ENCODE data around the gene ZNF138.
"Not testable (repeated sequence)": the region's sequence is repeated elsewhere in the genome, so short reads cannot be mapped to it uniquely, and the experiment has no call there.

Gene ZNF138

GRCh38 chr7:64834989-64835388 is 40.8 kb downstream of the ZNF138 start:
- Histone ChIP-seq H3K4me3 (ENCODE audit: insufficient read depth in 1 of 2, low read depth in 1 of 2, low read length in 2 of 2) (no peak overlapping the region), H3K4me1 (ENCODE audit: control insufficient read depth, insufficient read depth, low read depth, low read length) (no peaks in the 10 kb centered on the region), H3K9me3 (ENCODE audit: control insufficient read depth, low read length) (peaks cover 17% of the 10 kb centered on the region), H3K27ac (ENCODE audit: low read length, poor library complexity, severe bottlenecking) (no peak overlapping the region), H2AFZ (ENCODE audit: low read depth, low read length) (no peak overlapping the region), H2BK12ac (ENCODE audit: low read length in 2 of 2) (no peak overlapping the region), H3K4ac (ENCODE audit: low read depth in 1 of 2, low read length in 2 of 2) (no peak overlapping the region), H3K9ac (ENCODE audit: low read length) (no peak overlapping the region), H3K36me3 (ENCODE audit: control insufficient read depth in 1 of 2, insufficient read depth in 2 of 2, low read depth in 1 of 2, low read length in 2 of 2) (peaks cover 0 to 16% of the 10 kb centered on the region in 2 experiments), H3K14ac (ENCODE audit: low read length in 2 of 2) (no peak overlapping the region), H3K23ac (ENCODE audit: low read length in 2 of 2) (no peak overlapping the region), H2AK5ac (ENCODE audit: low read length, severe bottlenecking) (no peak overlapping the region), H3K79me1 (replicated peaks; ENCODE audit: low read length, poor library complexity, severe bottlenecking) (no peaks in the 10 kb centered on the region), H2BK15ac (ENCODE audit: low read depth, poor library complexity, severe bottlenecking) (no peak overlapping the region), H2BK120ac (ENCODE audit: low read depth, low read length) (no peak overlapping the region), H3K18ac (ENCODE audit: low read depth in 1 of 2, low read length in 2 of 2) (no peak overlapping the region), H2BK5ac (ENCODE audit: low read depth, low read length, poor library complexity, severe bottlenecking) (no peak overlapping the region), H4K91ac (ENCODE audit: low read length) (no peak overlapping the region), H4K8ac (ENCODE audit: low read length) (no peak overlapping the region), H3K4me2 (ENCODE audit: low read length, poor library complexity, severe bottlenecking) (no peak overlapping the region), H3K27me3 (ENCODE audit: control insufficient read depth in 1 of 2, insufficient read depth in 1 of 2, low read length in 2 of 2) (no peaks in the 10 kb centered on the region)
- no peak for DNase-seq
- 88% methylated on average over 15 of the region's 16 CpGs for WGBS

GRCh38 chr7:64835856-64836255 is 41.6 kb downstream of the ZNF138 start:
- Histone ChIP-seq H3K36me3 (ENCODE audit: control insufficient read depth in 1 of 2, insufficient read depth in 2 of 2, low read depth in 1 of 2, low read length in 2 of 2) (peaks cover 0 to 15% of the 10 kb centered on the region in 2 experiments), H3K9me3 (ENCODE audit: control insufficient read depth, low read length) (peaks cover 17% of the 10 kb centered on the region)
- not testable (repeated sequence) for H2BK120ac ChIP-seq (ENCODE audit: low read depth, low read length); H3K14ac ChIP-seq (ENCODE audit: low read length in 2 of 2); H4K8ac ChIP-seq (ENCODE audit: low read length); H3K79me1 ChIP-seq (replicated peaks; ENCODE audit: low read length, poor library complexity, severe bottlenecking); DNase-seq; H3K4me1 ChIP-seq (ENCODE audit: control insufficient read depth, insufficient read depth, low read depth, low read length); H3K9ac ChIP-seq (ENCODE audit: low read length); H4K91ac ChIP-seq (ENCODE audit: low read length); H2AFZ ChIP-seq (ENCODE audit: low read depth, low read length); H3K23ac ChIP-seq (ENCODE audit: low read length in 2 of 2); H2AK5ac ChIP-seq (ENCODE audit: low read length, severe bottlenecking); H3K18ac ChIP-seq (ENCODE audit: low read depth in 1 of 2, low read length in 2 of 2); H3K4me3 ChIP-seq (ENCODE audit: insufficient read depth in 1 of 2, low read depth in 1 of 2, low read length in 2 of 2); H2BK12ac ChIP-seq (ENCODE audit: low read length in 2 of 2); H3K4ac ChIP-seq (ENCODE audit: low read depth in 1 of 2, low read length in 2 of 2); H2BK5ac ChIP-seq (ENCODE audit: low read depth, low read length, poor library complexity, severe bottlenecking); H3K27ac ChIP-seq (ENCODE audit: low read length, poor library complexity, severe bottlenecking); H3K4me2 ChIP-seq (ENCODE audit: low read length, poor library complexity, severe bottlenecking); H3K27me3 ChIP-seq (ENCODE audit: control insufficient read depth in 1 of 2, insufficient read depth in 1 of 2, low read length in 2 of 2); H2BK15ac ChIP-seq (ENCODE audit: low read depth, poor library complexity, severe bottlenecking)
- WGBS: 86% methylated on average over 8 of the region's 8 CpGs

- H2BK5ac ChIP-seq (ENCODE audit: low read depth, low read length, poor library complexity, severe bottlenecking); H3K27ac ChIP-seq (ENCODE audit: low read length, poor library complexity, severe bottlenecking); H3K4ac ChIP-seq (ENCODE audit: low read depth in 1 of 2, low read length in 2 of 2); H2BK120ac ChIP-seq (ENCODE audit: low read depth, low read length); H3K27me3 ChIP-seq (ENCODE audit: control insufficient read depth in 1 of 2, insufficient read depth in 1 of 2, low read length in 2 of 2); H3K14ac ChIP-seq (ENCODE audit: low read length in 2 of 2); H2AFZ ChIP-seq (ENCODE audit: low read depth, low read length); H4K91ac ChIP-seq (ENCODE audit: low read length); DNase-seq; H3K79me1 ChIP-seq (replicated peaks; ENCODE audit: low read length, poor library complexity, severe bottlenecking); H2BK12ac ChIP-seq (ENCODE audit: low read length in 2 of 2); H2BK15ac ChIP-seq (ENCODE audit: low read depth, poor library complexity, severe bottlenecking); H3K9me3 ChIP-seq (ENCODE audit: control insufficient read depth, low read length); H3K4me2 ChIP-seq (ENCODE audit: low read length, poor library complexity, severe bottlenecking); H3K23ac ChIP-seq (ENCODE audit: low read length in 2 of 2); H3K9ac ChIP-seq (ENCODE audit: low read length); H3K18ac ChIP-seq (ENCODE audit: low read depth in 1 of 2, low read length in 2 of 2); H3K4me3 ChIP-seq (ENCODE audit: insufficient read depth in 1 of 2, low read depth in 1 of 2, low read length in 2 of 2); H3K36me3 ChIP-seq (ENCODE audit: control insufficient read depth in 1 of 2, insufficient read depth in 2 of 2, low read depth in 1 of 2, low read length in 2 of 2); H4K8ac ChIP-seq (ENCODE audit: low read length); H3K4me1 ChIP-seq (ENCODE audit: control insufficient read depth, insufficient read depth, low read depth, low read length); H2AK5ac ChIP-seq (ENCODE audit: low read length, severe bottlenecking): not testable (repeated sequence)
- 84% methylated on average over 16 of the region's 17 CpGs for WGBS
Measured at GRCh38 chr7:64838051-64838450, 43.8 kb downstream of the ZNF138 start.

GRCh38 chr7:64838691-64839090 is 44.5 kb downstream of the ZNF138 start:
- no peak overlapping the region for H3K4me2 ChIP-seq (ENCODE audit: low read length, poor library complexity, severe bottlenecking)
- no peak overlapping the region for H2BK5ac ChIP-seq (ENCODE audit: low read depth, low read length, poor library complexity, severe bottlenecking)
- WGBS: 84% methylated on average over 9 of the region's 14 CpGs
- H4K8ac ChIP-seq (ENCODE audit: low read length): no peak overlapping the region
- no peaks in the 10 kb centered on the region for H3K4me1 ChIP-seq (ENCODE audit: control insufficient read depth, insufficient read depth, low read depth, low read length)
- no peak overlapping the region for H2BK120ac ChIP-seq (ENCODE audit: low read depth, low read length)
- H3K23ac ChIP-seq (ENCODE audit: low read length in 2 of 2): no peak overlapping the region
- H3K9ac ChIP-seq (ENCODE audit: low read length): no peak overlapping the region
- H3K27ac ChIP-seq (ENCODE audit: low read length, poor library complexity, severe bottlenecking): no peak overlapping the region
- H3K4ac ChIP-seq (ENCODE audit: low read depth in 1 of 2, low read length in 2 of 2): no peak overlapping the region
- H2BK15ac ChIP-seq (ENCODE audit: low read depth, poor library complexity, severe bottlenecking): no peak overlapping the region
- H3K18ac ChIP-seq (ENCODE audit: low read depth in 1 of 2, low read length in 2 of 2): no peak overlapping the region
- no peak overlapping the region for H4K91ac ChIP-seq (ENCODE audit: low read length)
- H2BK12ac ChIP-seq (ENCODE audit: low read length in 2 of 2): no peak overlapping the region
- no peaks in the 10 kb centered on the region for H3K79me1 ChIP-seq (replicated peaks; ENCODE audit: low read length, poor library complexity, severe bottlenecking)
- no peaks in the 10 kb centered on the region for H3K27me3 ChIP-seq (ENCODE audit: control insufficient read depth in 1 of 2, insufficient read depth in 1 of 2, low read length in 2 of 2)
- no peak overlapping the region for H2AK5ac ChIP-seq (ENCODE audit: low read length, severe bottlenecking)
- H3K9me3 ChIP-seq (ENCODE audit: control insufficient read depth, low read length): no peaks in the 10 kb centered on the region
- no peak overlapping the region for H3K4me3 ChIP-seq (ENCODE audit: insufficient read depth in 1 of 2, low read depth in 1 of 2, low read length in 2 of 2)
- H2AFZ ChIP-seq (ENCODE audit: low read depth, low read length): no peak overlapping the region
- no peak overlapping the region for H3K14ac ChIP-seq (ENCODE audit: low read length in 2 of 2)
- no peaks in the 10 kb centered on the region for H3K36me3 ChIP-seq (ENCODE audit: control insufficient read depth in 1 of 2, insufficient read depth in 2 of 2, low read depth in 1 of 2, low read length in 2 of 2)
- DNase-seq: no peak

All from mesenchymal stem cell (in vitro differentiated cells and primary cell).